Ovary (tissue), 3 donors: ENCODE measurements around the gene FGF9.

Source experiments
- EP300 ChIP-seq: sonication (generic); formaldehyde crosslinking; IDR thresholded peaks from one replicate; pipeline ENCODE4 v1.6.1; 2017; ENCODE audit warnings: antibody characterized with exemption
- POLR2A ChIP-seq: fragments of 450-650 bp; IDR thresholded peaks from one replicate; pipeline ENCODE4 v1.6.1; 2017; ENCODE audit warnings: antibody characterized with exemption, mild to moderate bottlenecking, moderate library complexity
- TF ChIP-seq, protein P1 (sequence below), 3 donors: fragments of 450-650 bp in 2 of 3; fragments of 200-600 bp in 1 of 3; IDR thresholded peaks; one replicate each; pipeline versions ENCODE4 v1.5.1 to v1.8.0; 2016 to 2022; ENCODE audit warnings: antibody characterized with exemption in 3 of 3, mild to moderate bottlenecking in 1 of 3
- donor health status: DM: no; HTN: no; CAD: no.

DNA sequence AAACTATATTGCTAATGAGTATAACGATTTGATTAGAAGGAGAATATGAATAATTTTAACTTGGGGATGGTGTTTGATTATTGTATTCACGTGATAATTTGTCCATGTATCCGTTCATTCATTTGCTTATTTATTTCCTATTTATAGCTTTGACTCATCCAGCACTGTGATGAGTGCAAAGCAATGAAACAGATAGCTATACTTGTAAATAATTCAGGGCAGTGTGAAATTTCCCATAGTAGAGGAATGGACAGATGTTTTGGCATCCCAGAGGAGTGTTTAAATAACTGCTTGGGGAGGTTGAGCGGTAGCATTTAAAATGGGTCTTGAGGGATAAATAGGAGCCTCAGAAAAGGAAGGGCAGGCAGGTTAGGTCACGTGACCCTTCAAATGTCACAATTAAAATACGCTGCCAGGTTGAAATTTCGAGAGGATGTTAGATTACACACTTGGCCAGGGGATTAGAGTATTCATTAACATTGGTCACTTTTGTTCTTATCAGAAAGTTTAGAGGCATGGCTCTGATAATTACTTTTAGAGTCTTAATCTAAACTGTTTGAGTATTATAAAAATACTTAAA is 14.7 kb downstream of the FGF9 start:
- TF ChIP-seq POLR2A (no peak), EP300 (no peak)
- TF ChIP-seq, protein P1, sequence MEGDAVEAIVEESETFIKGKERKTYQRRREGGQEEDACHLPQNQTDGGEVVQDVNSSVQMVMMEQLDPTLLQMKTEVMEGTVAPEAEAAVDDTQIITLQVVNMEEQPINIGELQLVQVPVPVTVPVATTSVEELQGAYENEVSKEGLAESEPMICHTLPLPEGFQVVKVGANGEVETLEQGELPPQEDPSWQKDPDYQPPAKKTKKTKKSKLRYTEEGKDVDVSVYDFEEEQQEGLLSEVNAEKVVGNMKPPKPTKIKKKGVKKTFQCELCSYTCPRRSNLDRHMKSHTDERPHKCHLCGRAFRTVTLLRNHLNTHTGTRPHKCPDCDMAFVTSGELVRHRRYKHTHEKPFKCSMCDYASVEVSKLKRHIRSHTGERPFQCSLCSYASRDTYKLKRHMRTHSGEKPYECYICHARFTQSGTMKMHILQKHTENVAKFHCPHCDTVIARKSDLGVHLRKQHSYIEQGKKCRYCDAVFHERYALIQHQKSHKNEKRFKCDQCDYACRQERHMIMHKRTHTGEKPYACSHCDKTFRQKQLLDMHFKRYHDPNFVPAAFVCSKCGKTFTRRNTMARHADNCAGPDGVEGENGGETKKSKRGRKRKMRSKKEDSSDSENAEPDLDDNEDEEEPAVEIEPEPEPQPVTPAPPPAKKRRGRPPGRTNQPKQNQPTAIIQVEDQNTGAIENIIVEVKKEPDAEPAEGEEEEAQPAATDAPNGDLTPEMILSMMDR (IDR thresholded peaks at IDR 0.05), result no peak
